Gastroesophageal sphincter (tissue), 4 donors: Measurements from ENCODE around the gene LEPROT. TPM values are rescaled to one million over a fixed set of nuclear protein-coding genes. Genes with fewer than 3 reads are reported as not detected.

ENCODE experiments used
- ATAC-seq: fragments of 150-250 bp; one replicate; pipeline ENCODE4 v1.9.1; 2016; ENCODE audit warnings: mild to moderate bottlenecking, moderate library complexity
- H3K27ac ChIP-seq, 4 donors: fragments of 200-600 bp; sonication (generic) in 3 of 4; 1 replicate in 3 of 4; 2 replicates in 1 of 4; pipeline ENCODE4 v1.5.1; 2016 to 2019
- H3K27me3 ChIP-seq: fragments of 200-600 bp; sonication (generic); one replicate; pipeline ENCODE4 v1.5.1; 2019
- H3K36me3 ChIP-seq, 2 donors: fragments of 200-600 bp; sonication (generic); one replicate each; pipeline ENCODE4 v1.5.1; 2019; ENCODE audit warnings: control low read depth in 1 of 2
- H3K4me1 ChIP-seq, 3 donors: fragments of 200-600 bp; sonication (generic); 1 replicate in 2 of 3; 2 replicates in 1 of 3; pipeline ENCODE4 v1.5.1; 2016 to 2019; ENCODE audit warnings: control low read depth in 2 of 3
- H3K4me3 ChIP-seq, 2 donors: fragments of 200-600 bp; sonication (generic); one replicate each; pipeline ENCODE4 v1.5.1; 2019; ENCODE audit warnings: mild to moderate bottlenecking in 1 of 2, moderate library complexity in 1 of 2
- H3K9me3 ChIP-seq, 3 donors: fragments of 200-600 bp; sonication (generic); one replicate each; pipeline ENCODE4 v1.5.1; 2017 to 2019; ENCODE audit warnings: control low read depth in 2 of 3
- CTCF ChIP-seq, 4 experiments: fragments of 200-600 bp in 2 of 4; fragments of 450-650 bp in 2 of 4; sonication (generic) in 1 of 4; IDR thresholded peaks; one replicate each; pipeline ENCODE4 v1.5.1; 2017 to 2019; ENCODE audit warnings: antibody characterized with exemption in 4 of 4, mild to moderate bottlenecking in 2 of 4, moderate library complexity in 2 of 4
- EP300 ChIP-seq: sonication (generic); formaldehyde crosslinking; IDR thresholded peaks from one replicate; pipeline ENCODE4 v1.6.1; 2017; ENCODE audit warnings: antibody characterized with exemption, mild to moderate bottlenecking
- POLR2A ChIP-seq, 2 donors: fragments of 450-650 bp; IDR thresholded peaks; one replicate each; pipeline ENCODE4 v1.6.1; 2017; ENCODE audit warnings: antibody characterized with exemption in 2 of 2, mild to moderate bottlenecking in 2 of 2, moderate library complexity in 1 of 2
- POLR2AphosphoS5 ChIP-seq: sonication (generic); formaldehyde crosslinking; IDR thresholded peaks from one replicate; pipeline ENCODE4 v1.6.1; 2017; ENCODE audit warnings: antibody characterized with exemption
- WGBS, 2 donors: methylation state at CpG; one replicate each; pipeline ENCODE4 v1.1.5; 2018; ENCODE audit warnings: low coverage in 1 of 2; 5-methylcytosine and 5-hydroxymethylcytosine counted together
- small RNA-seq, 4 donors: library from RNA; depleted of rRNA; stranded (forward); fragments of <200 nt; gene quantifications; one replicate each; pipeline ENCODE3, GENCODE V24; 2016
- total RNA-seq, 4 donors: library from RNA; depleted of rRNA; stranded (reverse); fragments of >200 nt; gene quantifications; one replicate each; pipeline ENCODE4 v1.1.0, GENCODE V29; 2016

Gene LEPROT
- total RNA-seq, 4 donors from 2014 or later, result 66.3 to 106 (median 72.9) TPM

- WGBS, 2 donors, result 84 to 88% methylated on average over 3 to 4 of the region's 4 CpGs
- TF ChIP-seq EP300 (no peak), CTCF (IDR thresholded peaks at IDR 0.05) (no peak), POLR2A (IDR thresholded peaks at IDR 0.05) (no peak), POLR2AphosphoS5 (no peak)
- H3K4me1 ChIP-seq, result no peaks in the 10 kb centered on the region
- no peaks in the 10 kb centered on the region for H3K9me3 ChIP-seq
- ATAC-seq, result no peak
- H3K27me3 ChIP-seq, result no peaks in the 10 kb centered on the region
- no peaks in the 10 kb centered on the region for H3K36me3 ChIP-seq
- no peak overlapping the region for H3K4me3 ChIP-seq
- no peak overlapping the region for H3K27ac ChIP-seq
These were observed 59.2 kb downstream of the LEPROT start for GRCh38 chr1:65479554-65480204.

GRCh38 chr1:65480684-65481405 lies 60.4 kb downstream of the LEPROT start:
- no peaks in the 10 kb centered on the region for H3K9me3 ChIP-seq
- no peak for ATAC-seq
- H3K36me3 ChIP-seq, result no peaks in the 10 kb centered on the region
- WGBS, 2 donors, result 77 to 86% methylated on average over 4 of the region's 4 CpGs
- no peak overlapping the region for H3K27ac ChIP-seq
- no peak overlapping the region for H3K4me3 ChIP-seq
- H3K4me1 ChIP-seq, result no peaks in the 10 kb centered on the region
- TF ChIP-seq POLR2AphosphoS5, result no peak
- TF ChIP-seq EP300, result no peak
- no peak for TF ChIP-seq POLR2A (IDR thresholded peaks at IDR 0.05)
- no peak for TF ChIP-seq CTCF (IDR thresholded peaks at IDR 0.05)
- no peaks in the 10 kb centered on the region for H3K27me3 ChIP-seq

GRCh38 chr1:65483993-65484754 lies 63.7 kb downstream of the LEPROT start:
- no peak overlapping the region for H3K27ac ChIP-seq
- no peaks in the 10 kb centered on the region for H3K4me1 ChIP-seq
- no peak for ATAC-seq
- WGBS, 2 donors, result 81 to 84% methylated on average over 7 to 8 of the region's 8 CpGs
- H3K27me3 ChIP-seq, result no peaks in the 10 kb centered on the region
- no peaks in the 10 kb centered on the region for H3K36me3 ChIP-seq
- no peaks in the 10 kb centered on the region for H3K9me3 ChIP-seq
- TF ChIP-seq POLR2AphosphoS5 (no peak), CTCF (IDR thresholded peaks at IDR 0.05) (no peak), EP300 (no peak), POLR2A (IDR thresholded peaks at IDR 0.05) (no peak)
- no peak overlapping the region for H3K4me3 ChIP-seq

Small RNAs within 50 kb of the gene (small RNA-seq; reads per million reads assigned to genes)
- gene RNU2-15P, result 0 to 0.18 (median 0) reads per million in 4 donors

Other genes with a start within 250 kb of the LEPROT start
- 1 to 10 TPM; 2.0 to 5.3 (median 3.2) TPM for gene DNAJC6, start 111.1 kb upstream of the LEPROT start, total RNA-seq
- 10 to 100 TPM; 11.0 to 51.1 (median 15.0) TPM for gene LEPR, start within 50 bp of the LEPROT start, total RNA-seq